GM12878 (cell line): ENCODE results near the gene YES1. TPM values are rescaled to one million over a fixed set of nuclear protein-coding genes. Genes with fewer than 3 reads are reported as not detected.

Source experiments
- ATAC-seq: fragments of 200-7000 bp; cut with Tn5 transposase; 3 replicates; pipeline ENCODE4 v1.9.1; 2020; ENCODE audit warnings: mild to moderate bottlenecking, moderate library complexity
- BruUV-seq: library from RNA; stranded (reverse); fragments of 400-500 nt; replicated peaks from 2 replicates; lab custom pipeline; 2021; lab: Mats Ljungman, UMichigan
- CTCF ChIA-PET: fragments of 300-600 bp; sonication (Branson Sonifier 250); formaldehyde crosslinking; extraction: SDS; loops from one replicate; lab custom pipeline; 2021; ENCODE audit warnings: inconsistent platforms; lab: Yijun Ruan, JAX
- POLR2A ChIA-PET: fragments of 350-600 bp; formaldehyde crosslinking; extraction: SDS; loops from one replicate; lab custom pipeline; 2021; ENCODE audit warnings: inconsistent platforms; lab: Charles Lee
- RAD21 ChIA-PET: fragments of 300-600 bp; sonication (Branson Sonifier 250); formaldehyde crosslinking; loops from one replicate; lab custom pipeline; 2023; ENCODE audit warnings: antibody characterized with exemption; ENCODE audit not compliant: unreplicated experiment; lab: Charles Lee
- SMC1A ChIA-PET: fragments of 300-600 bp; sonication (Branson Sonifier 250); formaldehyde crosslinking; loops from one replicate; lab custom pipeline; 2023; ENCODE audit not compliant: unreplicated experiment, uncharacterized antibody; lab: Charles Lee
- DNase-seq: peaks from one replicate; pipeline ENCODE4 v3.0.0-alpha.2; 2011; ENCODE audit warnings: low read depth, low spot score
- FAIRE-seq: peaks from 3 replicates; lab custom pipeline; 2011; peaks lifted over from hg19 to GRCh38; lab: Jason Lieb, UNC
- H2AFZ ChIP-seq: 2 replicates; pipeline ENCODE4 v1.6.0; 2011; ENCODE audit warnings: low read depth, low read length, control low read depth; ENCODE audit not compliant: control insufficient read depth
- H3K27ac ChIP-seq: 2 replicates; pipeline ENCODE4 v1.5.1; 2011; ENCODE audit warnings: control low read depth; ENCODE audit not compliant: control insufficient read depth, insufficient read depth
- H3K27me3 ChIP-seq, 2 experiments: replicated peaks in 1 of 2; 2 replicates each; pipeline versions ENCODE4 v1.6.0 to v1.6.1; 2011; ENCODE audit warnings: low read length in 1 of 2; ENCODE audit not compliant: control insufficient read depth in 2 of 2, insufficient read depth in 2 of 2
- H3K36me3 ChIP-seq, 2 experiments: 2 replicates each; pipeline ENCODE4 v1.5.1; 2011; ENCODE audit warnings: low read length in 1 of 2; ENCODE audit not compliant: control insufficient read depth in 2 of 2, insufficient read depth in 2 of 2
- H3K4me1 ChIP-seq: 2 replicates; pipeline ENCODE4 v1.6.1; 2011; ENCODE audit warnings: mild to moderate bottlenecking, low read length, moderate library complexity, mixed read lengths; ENCODE audit not compliant: control insufficient read depth, insufficient read depth
- H3K4me2 ChIP-seq: 2 replicates; pipeline ENCODE4 v1.6.0; 2011; ENCODE audit warnings: control low read depth; ENCODE audit not compliant: control insufficient read depth, insufficient read depth
- H3K4me3 ChIP-seq: fragments of 200-600 bp; sonication (generic); 2 replicates; pipeline ENCODE4 v1.5.1; 2016
- H3K79me2 ChIP-seq: 2 replicates; pipeline ENCODE4 v1.6.0; 2011; ENCODE audit warnings: low read length; ENCODE audit not compliant: control insufficient read depth, insufficient read depth
- H3K9ac ChIP-seq: 2 replicates; pipeline ENCODE4 v1.8.0; 2011; ENCODE audit warnings: low read length, control low read depth, mixed read lengths; ENCODE audit not compliant: control insufficient read depth, insufficient read depth
- H3K9me3 ChIP-seq: replicated peaks from 3 replicates; pipeline ENCODE4 v1.5.1; 2011; ENCODE audit warnings: mild to moderate bottlenecking, low read length; ENCODE audit not compliant: control insufficient read depth, insufficient read depth
- H4K20me1 ChIP-seq: 2 replicates; pipeline ENCODE4 v1.6.0; 2011; ENCODE audit not compliant: control insufficient read depth, insufficient read depth
- CTCF ChIP-seq, 3 experiments: IDR thresholded peaks in 2 of 3; conservative IDR thresholded peaks in 1 of 3; 2 replicates each; pipeline ENCODE4 v1.5.1; 2011; ENCODE audit warnings: low read depth in 3 of 3, low read length in 3 of 3, mild to moderate bottlenecking in 3 of 3, control low read depth in 2 of 3, moderate library complexity in 2 of 3, inconsistent platforms in 1 of 3, mixed read lengths in 1 of 3; ENCODE audit not compliant: control insufficient read depth in 2 of 3, insufficient read depth in 1 of 3; ENCODE audit errors: extremely low read depth in 1 of 3
- FOXM1 ChIP-seq: IDR thresholded peaks from 2 replicates; pipeline ENCODE4 v1.6.1; 2012; ENCODE audit warnings: low read depth, mild to moderate bottlenecking, inconsistent platforms, low read length, moderate library complexity
- HCFC1 ChIP-seq: fragments of 150-350 bp; IDR thresholded peaks from 2 replicates; pipeline ENCODE4 v1.6.1; 2014; ENCODE audit warnings: low read length
- KAT2A ChIP-seq: conservative IDR thresholded peaks from 2 replicates; pipeline ENCODE4 v1.6.1; 2011; ENCODE audit warnings: low read depth, low read length; ENCODE audit not compliant: control insufficient read depth
- NFYA ChIP-seq: IDR thresholded peaks from 2 replicates; pipeline ENCODE4 v1.6.1; 2011; ENCODE audit warnings: low read depth, mild to moderate bottlenecking, low read length, improper control_type of control experiment, borderline replicate concordance
- NR2C1 ChIP-seq: fragments of 450-650 bp; IDR thresholded peaks from 2 replicates; pipeline ENCODE4 v1.6.1; 2017; ENCODE audit warnings: antibody characterized with exemption, mild to moderate bottlenecking, moderate library complexity
- PKNOX1 ChIP-seq: fragments of 450-650 bp; IDR thresholded peaks from 2 replicates; pipeline ENCODE4 v1.6.1; 2016; ENCODE audit warnings: mild to moderate bottlenecking
- SMARCA5 ChIP-seq: fragments of 450-650 bp; IDR thresholded peaks from 2 replicates; pipeline ENCODE4 v1.6.1; 2017; ENCODE audit warnings: mild to moderate bottlenecking
- STAT3 ChIP-seq: IDR thresholded peaks from 2 replicates; pipeline ENCODE4 v1.6.1; 2011; ENCODE audit warnings: low read depth, low read length, improper control_type of control experiment
- SUZ12 ChIP-seq: fragments of 200-600 bp; sonication (generic); IDR thresholded peaks from one replicate; pipeline ENCODE4 v1.6.1; 2018; ENCODE audit warnings: antibody characterized with exemption, mild to moderate bottlenecking; ENCODE audit not compliant: unreplicated experiment
- YY1 ChIP-seq: IDR thresholded peaks from 2 replicates; pipeline ENCODE4 v1.6.1; 2011; ENCODE audit warnings: low read depth, mild to moderate bottlenecking, low read length
- ZBTB11 ChIP-seq: fragments of 450-650 bp; formaldehyde crosslinking; IDR thresholded peaks from 2 replicates; pipeline ENCODE4 v1.5.0; 2022; ENCODE audit warnings: mild to moderate bottlenecking, missing genetic modification characterization
- WGBS: methylation state at CpG from one replicate; pipeline ENCODE4 v1.1.6; 2016; ENCODE audit warnings: low lambda C conversion rate; ENCODE audit not compliant: insufficient replicate concordance, insufficient coverage; ENCODE audit errors: missing lambda C conversion rate; 5-methylcytosine and 5-hydroxymethylcytosine counted together
- in situ Hi-C: fragments of 300-500 bp; cut with MboI; formaldehyde crosslinking; loops from 9 replicates; pipeline ENCODE4 v1.14.3; 2018; ENCODE audit warnings: mixed read lengths
- intact Hi-C: fragments of 100-400 bp; cut with micrococcal nuclease; formaldehyde crosslinking; loops from one replicate; pipeline ENCODE4 v1.14.2; 2022; ENCODE audit not compliant: unreplicated experiment
- polyA plus RNA-seq, 11 experiments: library from polyadenylated mRNA; depleted of rRNA in 4 of 11; unstranded in 6 of 11; stranded (reverse) in 5 of 11; fragments of >200 nt; fragmentation: Nextera tagmentation in 4 of 11; fragmentation: Illumina TruSeq in 1 of 11; extraction: Ambion mirVana in 4 of 11; extraction: Trizol in 1 of 11; gene quantifications; 1 replicate in 1 of 11; 2 replicates in 10 of 11; pipeline versions ENCODE4 v1.2.1 to v1.2.3, GENCODE V29; 2011 to 2016; ENCODE audit warnings: inconsistent platforms in 2 of 11, missing spikeins in 2 of 11, low read depth in 1 of 11
- total RNA-seq, 4 experiments: library from RNA; depleted of rRNA in 3 of 4; stranded (reverse); fragments of >200 nt in 3 of 4; fragmentation: Illumina TruSeq in 1 of 4; extraction: Trizol in 1 of 4; gene quantifications; 2 replicates each; pipeline versions ENCODE4 v1.2.1 to v1.2.3, GENCODE V29; 2013 to 2021

Gene YES1
- total and polyA plus RNA-seq, 10 of the 15 experiments (the other 5 are each of a cell fraction or from before 2014, with no cell fraction given): 2.3 to 7.9 (median 5.8) TPM

GRCh38 chr18:778194-778927 is 33.7 kb downstream of the YES1 start (continued):
- no peak for TF ChIP-seq STAT3
- no peak for TF ChIP-seq CTCF (IDR thresholded peaks at IDR 0.05 in 2 of 3, conservative IDR thresholded peaks at IDR 0.05 in 1 of 3; ENCODE audit: control insufficient read depth in 2 of 3, extremely low read depth in 1 of 3, insufficient read depth in 1 of 3, low read depth in 3 of 3, low read length in 3 of 3)
- TF ChIP-seq KAT2A: no peak
- no peak for TF ChIP-seq NFYA
- no peak for TF ChIP-seq SUZ12

GRCh38 chr18:777021-777420 is 35.0 kb downstream of the YES1 start:
- in situ Hi-C loops: no loop called here
- H3K9ac ChIP-seq: no peak overlapping the region
- TF ChIP-seq ZBTB11 (CRISPR knock-in tag) (no peak), SMARCA5 (no peak), FOXM1 (no peak), HCFC1 (no peak), PKNOX1 (no peak), CTCF (IDR thresholded peaks at IDR 0.05 in 2 of 3, conservative IDR thresholded peaks at IDR 0.05 in 1 of 3; ENCODE audit: control insufficient read depth in 2 of 3, extremely low read depth in 1 of 3, insufficient read depth in 1 of 3, low read depth in 3 of 3, low read length in 3 of 3) (no peak), NR2C1 (no peak), STAT3 (no peak), YY1 (no peak)

More at GRCh38 chr18:777021-777420, 35.0 kb downstream of the YES1 start:
- FAIRE-seq (no peak), DNase-seq (no peak), ATAC-seq (no peak)
- Histone ChIP-seq H3K4me2 (no peak overlapping the region), H3K27ac (no peak overlapping the region), H2AFZ (no peak overlapping the region), H3K36me3 (no peaks in the 10 kb centered on the region), H3K27me3 (no peaks in the 10 kb centered on the region), H3K4me1 (no peaks in the 10 kb centered on the region), H3K79me2 (peaks cover 2% of the 10 kb centered on the region), H4K20me1 (no peaks in the 10 kb centered on the region), H3K9me3 (no peaks in the 10 kb centered on the region), H3K4me3 (no peak overlapping the region)
- ChIA-PET RAD21 (no interaction called here), SMC1A (interaction anchor here (1.7 to 2.3 kb wide), 2 partner anchors 9 to 54 kb away, joined by 4 to 10 read pairs; no protein-coding TSS in a partner anchor), POLR2A (no interaction called here), CTCF (interaction anchor here (1.2 kb wide), 1 partner anchor 53 kb away, joined by 8 read pairs; no protein-coding TSS in a partner anchor)
- 96% methylated on average over 1 of the region's 1 CpG for WGBS
- no TSS peak for BruUV-seq
- intact Hi-C loops: no loop called here
